Esophagus squamous epithelium (tissue), 5 donors: ENCODE results near the gene PACS2. TPM values are rescaled to one million over a fixed set of nuclear protein-coding genes. Genes with fewer than 3 reads are reported as not detected.
A peak's percentile ranks its signal among the peaks of the same experiment; 100 is the strongest.

Source experiments
- DNase-seq: peaks from one replicate; lab custom pipeline; 2025; lab: John Stamatoyannopoulos, UW
- H3K27ac ChIP-seq, 4 donors: fragments of 200-600 bp; sonication (generic); one replicate each; pipeline ENCODE4 v1.5.1; 2016 to 2019; ENCODE audit warnings: mild to moderate bottlenecking in 1 of 4
- H3K27me3 ChIP-seq, 4 donors: fragments of 200-600 bp; sonication (generic); 1 replicate in 3 of 4; 2 replicates in 1 of 4; pipeline versions ENCODE4 v1.5.1 to v1.6.0; 2017 to 2021; ENCODE audit warnings: antibody characterized with exemption in 1 of 4
- H3K36me3 ChIP-seq, 3 donors: fragments of 200-600 bp; sonication (generic); one replicate each; pipeline ENCODE4 v1.5.1; 2016 to 2019
- H3K4me1 ChIP-seq, 3 donors: fragments of 200-600 bp; sonication (generic); one replicate each; pipeline ENCODE4 v1.5.1; 2017 to 2019
- H3K4me3 ChIP-seq, 4 donors: fragments of 200-600 bp; sonication (generic); 1 replicate in 3 of 4; 2 replicates in 1 of 4; pipeline ENCODE4 v1.5.1; 2016 to 2019; ENCODE audit warnings: mild to moderate bottlenecking in 2 of 4, moderate library complexity in 1 of 4
- H3K9me3 ChIP-seq, 3 donors: fragments of 200-600 bp; sonication (generic); one replicate each; pipeline ENCODE4 v1.5.1; 2016 to 2019
- POLR2A ChIP-seq, 4 donors: fragments of 450-650 bp; IDR thresholded peaks; one replicate each; pipeline ENCODE4 v1.6.1; 2017; ENCODE audit warnings: antibody characterized with exemption in 4 of 4, mild to moderate bottlenecking in 4 of 4, moderate library complexity in 3 of 4
- WGBS, 2 donors: methylation state at CpG; one replicate each; pipeline ENCODE4 v1.1.5; 2018; 5-methylcytosine and 5-hydroxymethylcytosine counted together
- intact Hi-C: fragments of 100-400 bp; cut with DNase I; formaldehyde crosslinking; loops from one replicate; pipeline ENCODE4 v1.15.0; 2022
- total RNA-seq, 4 donors: library from RNA; depleted of rRNA; stranded (reverse); fragments of >200 nt; gene quantifications; one replicate each; pipeline ENCODE4 v1.1.0, GENCODE V29; 2016
- TF ChIP-seq, protein P1 (sequence below), 6 experiments: fragments of 450-650 bp in 4 of 6; fragments of 200-600 bp in 2 of 6; sonication (generic) in 2 of 6; IDR thresholded peaks; one replicate each; pipeline ENCODE4 v1.5.1; 2016 to 2019; ENCODE audit warnings: antibody characterized with exemption in 6 of 6, mild to moderate bottlenecking in 4 of 6, moderate library complexity in 4 of 6
- donor health status: DM: yes; HTN: yes; CAD: no.

The PACS2 gene
- total RNA-seq, 4 donors from 2014 or later = 20.2 to 42.3 (median 30.9) TPM

GRCh38 chr14:105385698-105386365, 71.3 kb downstream of the PACS2 start:
- Histone ChIP-seq H3K4me1 (peaks cover 17 to 57% (median 17%) of the 10 kb centered on the region in 3 donors), H3K4me3 (no peak overlapping the region), H3K9me3 (no peaks in the 10 kb centered on the region), H3K36me3 (peaks cover 0 to 81% (median 16%) of the 10 kb centered on the region in 3 donors), H3K27ac (no peak overlapping the region), H3K27me3 (no peaks in the 10 kb centered on the region)
- intact Hi-C loops = no loop called here
- no peak for DNase-seq
- TF ChIP-seq, protein P1, sequence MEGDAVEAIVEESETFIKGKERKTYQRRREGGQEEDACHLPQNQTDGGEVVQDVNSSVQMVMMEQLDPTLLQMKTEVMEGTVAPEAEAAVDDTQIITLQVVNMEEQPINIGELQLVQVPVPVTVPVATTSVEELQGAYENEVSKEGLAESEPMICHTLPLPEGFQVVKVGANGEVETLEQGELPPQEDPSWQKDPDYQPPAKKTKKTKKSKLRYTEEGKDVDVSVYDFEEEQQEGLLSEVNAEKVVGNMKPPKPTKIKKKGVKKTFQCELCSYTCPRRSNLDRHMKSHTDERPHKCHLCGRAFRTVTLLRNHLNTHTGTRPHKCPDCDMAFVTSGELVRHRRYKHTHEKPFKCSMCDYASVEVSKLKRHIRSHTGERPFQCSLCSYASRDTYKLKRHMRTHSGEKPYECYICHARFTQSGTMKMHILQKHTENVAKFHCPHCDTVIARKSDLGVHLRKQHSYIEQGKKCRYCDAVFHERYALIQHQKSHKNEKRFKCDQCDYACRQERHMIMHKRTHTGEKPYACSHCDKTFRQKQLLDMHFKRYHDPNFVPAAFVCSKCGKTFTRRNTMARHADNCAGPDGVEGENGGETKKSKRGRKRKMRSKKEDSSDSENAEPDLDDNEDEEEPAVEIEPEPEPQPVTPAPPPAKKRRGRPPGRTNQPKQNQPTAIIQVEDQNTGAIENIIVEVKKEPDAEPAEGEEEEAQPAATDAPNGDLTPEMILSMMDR (IDR thresholded peaks at IDR 0.05) = no peak
- no peak for TF ChIP-seq POLR2A (IDR thresholded peaks at IDR 0.05)
- WGBS, 2 donors = 77 to 92% methylated on average over 2 to 8 of the region's 22 CpGs

- intact Hi-C loops = no loop called here
- Histone ChIP-seq H3K9me3 (no peaks in the 10 kb centered on the region), H3K36me3 (peaks cover 0 to 80% (median 16%) of the 10 kb centered on the region in 3 donors), H3K27ac (no peak overlapping the region), H3K4me1 (peaks cover 17 to 57% (median 17%) of the 10 kb centered on the region in 3 donors), H3K27me3 (no peaks in the 10 kb centered on the region), H3K4me3 (no peak overlapping the region)
- WGBS, 2 donors = 73 to 92% methylated on average over 2 to 5 of the region's 33 CpGs
- no peak for DNase-seq
- TF ChIP-seq POLR2A (IDR thresholded peaks at IDR 0.05) = no peak
- TF ChIP-seq, protein P1 (IDR thresholded peaks at IDR 0.05) = no peak
Observed at GRCh38 chr14:105386581-105387529, 72.3 kb downstream of the PACS2 start.

DNA sequence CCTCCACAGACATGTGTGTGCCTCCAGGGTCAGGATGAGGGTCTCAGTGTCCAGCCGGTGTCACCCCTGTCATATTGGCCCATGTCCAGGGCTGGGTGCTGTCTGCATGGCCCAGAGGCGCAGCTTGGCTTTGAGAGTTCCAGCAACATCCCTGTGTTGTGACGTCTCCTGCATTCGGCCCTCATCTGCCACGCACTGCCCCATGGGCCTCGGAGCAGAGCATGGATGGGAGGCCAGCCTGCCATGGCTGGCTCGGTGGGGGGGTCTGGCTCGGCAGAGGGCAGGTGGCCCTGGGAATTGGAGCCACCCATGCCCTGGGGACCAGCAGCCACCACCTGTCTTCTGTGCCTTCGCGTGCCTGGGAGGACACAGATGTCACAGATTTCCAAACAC, 73.0 kb downstream of the PACS2 start:
- Histone ChIP-seq H3K36me3 (peaks cover 0 to 80% (median 16%) of the 10 kb centered on the region in 3 donors), H3K4me3 (no peak overlapping the region), H3K27ac (no peak overlapping the region), H3K9me3 (no peaks in the 10 kb centered on the region), H3K27me3 (no peaks in the 10 kb centered on the region), H3K4me1 (peaks cover 17 to 57% (median 17%) of the 10 kb centered on the region in 3 donors)
- intact Hi-C loops = no loop called here
- 70 to 83% methylated on average over 2 to 6 of the region's 10 CpGs for WGBS, 2 donors
- no peak for DNase-seq
- TF ChIP-seq, protein P1 (IDR thresholded peaks at IDR 0.05) = no peak
- TF ChIP-seq POLR2A (IDR thresholded peaks at IDR 0.05) = no peak

DNA sequence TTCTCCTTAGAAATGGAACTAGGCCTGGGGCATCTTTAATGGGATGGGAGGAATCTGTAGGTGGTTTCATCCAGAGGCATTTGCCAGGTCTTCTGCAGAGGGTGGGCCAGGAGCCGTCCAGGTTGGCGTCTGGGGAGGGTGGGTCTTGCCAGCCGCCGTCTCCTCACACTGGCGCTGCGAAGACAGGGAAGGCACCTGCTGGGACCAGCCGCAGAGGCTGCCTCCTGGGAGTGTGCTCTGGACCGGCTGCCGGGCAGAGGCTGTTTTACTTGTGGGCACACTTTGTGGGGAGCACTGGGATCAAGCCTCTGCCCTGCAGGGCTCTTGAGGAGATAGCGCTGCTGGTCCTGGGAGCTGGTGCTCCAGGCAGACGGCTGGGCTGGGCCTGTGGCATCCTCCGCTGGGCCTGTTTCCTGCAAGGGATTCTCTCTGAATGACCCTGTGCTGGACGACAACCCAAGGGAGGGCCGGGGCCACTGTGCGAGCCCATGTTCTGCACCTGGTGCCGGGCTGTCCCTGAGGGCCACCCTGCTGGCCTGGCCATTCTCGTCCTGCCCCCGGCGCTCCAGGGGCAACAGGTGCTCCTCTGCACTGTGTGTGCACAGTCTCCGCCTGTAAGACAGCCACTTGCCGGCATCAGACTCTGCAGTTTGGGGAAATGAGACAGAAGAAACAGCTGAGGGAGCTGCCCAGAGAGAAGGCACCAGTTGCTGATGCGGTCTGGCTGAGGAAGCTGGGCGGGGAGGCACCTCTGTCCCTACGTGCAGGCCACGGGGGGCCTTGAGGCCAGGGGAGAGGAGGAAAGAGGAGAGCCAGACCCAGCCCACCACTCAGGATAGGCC, 73.8 kb downstream of the PACS2 start:
- TF ChIP-seq, protein P1 (IDR thresholded peaks at IDR 0.05) = no peak
- TF ChIP-seq POLR2A (IDR thresholded peaks at IDR 0.05) = no peak
- Histone ChIP-seq H3K9me3 (no peaks in the 10 kb centered on the region), H3K27me3 (no peaks in the 10 kb centered on the region), H3K4me1 (peaks cover 17 to 57% (median 17%) of the 10 kb centered on the region in 3 donors), H3K36me3 (peaks cover 0 to 80% (median 15%) of the 10 kb centered on the region in 3 donors), H3K4me3 (no peak overlapping the region), H3K27ac (peak overlapping the region in 1 of 4 donors; percentile 50)
- 84 to 85% methylated on average over 6 to 10 of the region's 25 CpGs for WGBS, 2 donors
- intact Hi-C loops = no loop called here
- no peak for DNase-seq
